Posterior cingulate gyrus (tissue), 11 donors: ENCODE data around the gene INTS1.
A peak's percentile ranks its signal among the peaks of the same experiment; 100 is the strongest.

Experiments
- DNase-seq, 10 donors: peaks; one replicate each; pipeline versions ENCODE4 v3.0.0 to v3.0.0-alpha.2; 2020 to 2021; ENCODE audit warnings: mixed read lengths in 3 of 10
- intact Hi-C: fragments of 100-400 bp; cut with DNase I; formaldehyde crosslinking; loops from one replicate; pipeline ENCODE4 v1.15.1; 2023

Gene INTS1

DNA sequence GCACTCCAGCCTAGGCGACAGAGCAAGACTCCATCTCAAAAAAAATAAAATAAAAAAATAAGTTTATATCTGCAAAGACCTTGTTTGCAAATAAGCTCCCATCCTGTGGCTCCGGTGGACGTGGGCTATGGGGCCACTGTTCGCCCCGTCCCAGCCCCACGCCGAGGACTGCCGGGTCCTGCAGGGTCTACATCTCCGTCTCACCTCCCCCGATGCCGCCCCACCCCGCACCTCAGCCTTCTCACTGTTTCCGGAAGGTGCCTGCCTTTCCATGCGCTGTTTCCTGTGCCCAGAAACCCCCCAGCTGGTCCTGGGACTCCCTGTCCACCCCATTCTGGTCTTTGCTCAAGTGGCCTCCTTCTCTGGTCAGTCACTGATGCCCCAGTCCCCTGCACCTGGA lies 5.0 kb upstream of the INTS1 start:
- intact Hi-C loops = no loop called here
- DNase-seq = no peak

DNA sequence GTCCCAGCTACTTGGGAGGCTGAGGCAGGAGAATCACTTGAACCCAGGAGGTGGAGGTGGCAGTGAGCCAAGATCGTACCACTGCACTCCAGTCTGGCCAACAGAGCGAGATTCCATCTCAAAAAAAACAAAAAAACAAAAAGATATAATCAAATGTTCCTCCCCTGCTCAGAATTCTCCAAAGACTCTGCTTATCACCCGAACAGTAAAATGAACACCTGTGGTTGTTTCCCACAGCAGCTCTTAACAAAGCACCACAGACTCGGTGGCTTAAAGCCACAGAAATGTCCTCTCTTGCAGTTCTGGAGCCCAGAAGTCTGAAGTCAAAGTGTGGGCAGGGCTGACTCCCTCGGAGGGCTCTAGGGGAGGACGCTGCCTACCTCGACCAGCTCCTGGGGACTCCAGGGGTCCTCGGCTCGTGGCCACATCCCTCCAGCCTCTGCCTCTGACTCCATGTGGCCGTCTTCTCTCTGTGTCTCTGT lies 4.1 kb upstream of the INTS1 start:
- intact Hi-C loops = no loop called here
- DNase-seq = no peak

- intact Hi-C loops = loop anchor here (2.0 kb wide), 1 partner anchor 63 kb away; no protein-coding TSS in a partner anchor
- DNase-seq = peak in 1 of 10 donors; percentile 7
Observed at GRCh38 chr7:1505731-1506550, 1.8 kb upstream of the INTS1 start.

DNA sequence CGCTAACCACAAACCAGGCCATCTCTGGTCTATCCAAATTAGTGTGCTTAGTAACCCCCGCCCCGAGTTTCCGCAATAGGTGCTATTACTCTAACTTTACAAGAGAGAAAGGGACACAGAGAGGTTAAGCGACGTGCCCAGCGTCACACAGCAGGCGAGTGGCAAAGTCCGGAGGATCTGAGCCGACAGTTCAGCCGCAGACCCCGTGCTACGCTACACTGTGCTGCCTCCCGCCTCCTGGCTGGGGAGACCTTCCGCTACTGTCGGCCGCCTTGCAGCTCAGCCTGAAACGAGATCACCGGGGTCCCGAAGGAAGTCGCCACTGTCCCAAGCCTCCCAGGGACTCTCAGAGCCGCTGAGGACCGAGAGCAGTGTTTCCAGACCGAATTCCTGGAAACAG lies 799 bp downstream of the INTS1 start:
- no peak for DNase-seq
- intact Hi-C loops = no loop called here

DNA sequence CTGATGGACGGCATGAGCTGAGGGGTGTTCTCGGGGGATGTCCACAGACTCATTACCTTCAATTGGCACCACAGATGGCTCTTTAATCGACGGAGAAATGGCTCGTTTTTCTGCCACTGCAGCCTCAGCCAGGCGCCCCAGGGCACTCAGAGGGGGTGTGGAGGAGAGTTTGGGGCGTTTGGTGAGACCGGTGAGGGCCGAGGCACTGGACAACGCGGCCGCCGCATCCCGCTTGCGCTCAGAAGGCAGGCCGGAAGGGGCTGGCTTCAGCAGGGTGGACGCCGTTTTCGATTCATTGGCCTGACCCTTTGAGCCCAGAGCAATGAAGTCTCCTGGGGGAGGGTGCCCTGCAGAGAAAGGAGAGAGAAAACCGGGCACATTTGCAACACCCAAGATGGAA lies 1.3 kb downstream of the INTS1 start:
- no peak for DNase-seq
- intact Hi-C loops = no loop called here

GRCh38 chr7:1501487-1502270 lies 2.5 kb downstream of the INTS1 start:
- intact Hi-C loops = no loop called here

GRCh38 chr7:1500064-1500807 lies 4.0 kb downstream of the INTS1 start:
- no peak for DNase-seq
- intact Hi-C loops = no loop called here

More at GRCh38 chr7:1501487-1502270, 2.5 kb downstream of the INTS1 start:
- DNase-seq = no peak

GRCh38 chr7:1499367-1500029 lies 4.7 kb downstream of the INTS1 start:
- no peak for DNase-seq
- intact Hi-C loops = no loop called here

DNA sequence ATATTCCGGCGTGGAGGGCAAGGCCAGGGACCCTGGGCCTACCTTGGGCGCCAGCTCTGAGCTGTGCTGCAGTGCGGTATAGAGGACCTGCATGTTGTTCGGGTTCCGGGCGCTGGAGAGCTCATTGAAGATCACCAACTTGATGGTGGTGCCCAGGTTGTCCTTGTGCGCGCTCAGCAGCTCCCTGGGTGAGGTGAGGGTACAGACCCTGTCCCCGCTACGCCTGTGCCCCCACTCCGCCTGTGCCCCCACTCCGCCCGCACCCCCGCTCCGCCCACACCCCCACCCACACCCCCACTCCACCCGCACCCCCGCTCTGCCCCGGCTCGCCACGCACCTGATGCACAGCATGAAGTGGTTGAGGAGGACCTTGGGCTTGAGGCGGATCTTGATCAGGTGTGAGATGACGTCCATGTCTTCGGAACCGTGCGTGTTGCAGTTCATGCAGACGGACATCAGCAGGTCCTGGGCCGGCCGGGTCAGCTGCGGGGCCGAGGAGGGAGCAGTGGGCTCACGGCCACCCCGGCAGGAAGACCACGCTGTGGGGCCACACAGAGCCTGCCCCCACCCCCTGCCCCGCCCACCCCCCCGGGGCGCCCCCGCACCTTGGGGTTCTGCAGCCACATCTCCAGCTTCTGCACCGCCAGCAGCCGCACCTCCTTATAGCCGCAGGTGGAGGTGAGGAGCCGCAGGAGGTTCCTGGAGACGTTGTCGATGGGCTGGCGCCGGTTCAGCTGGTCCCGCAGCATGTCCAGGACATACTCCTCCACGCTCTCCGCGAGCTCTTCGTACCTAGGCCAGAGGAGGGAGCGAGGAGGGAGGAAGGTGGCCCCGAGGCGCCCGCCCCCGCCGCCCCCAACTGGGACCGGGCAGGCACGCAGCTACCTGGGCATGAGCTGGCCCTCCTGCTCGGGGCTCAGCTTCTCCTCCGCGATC lies 5.6 kb downstream of the INTS1 start:
- DNase-seq = no peak
- intact Hi-C loops = no loop called here

DNA sequence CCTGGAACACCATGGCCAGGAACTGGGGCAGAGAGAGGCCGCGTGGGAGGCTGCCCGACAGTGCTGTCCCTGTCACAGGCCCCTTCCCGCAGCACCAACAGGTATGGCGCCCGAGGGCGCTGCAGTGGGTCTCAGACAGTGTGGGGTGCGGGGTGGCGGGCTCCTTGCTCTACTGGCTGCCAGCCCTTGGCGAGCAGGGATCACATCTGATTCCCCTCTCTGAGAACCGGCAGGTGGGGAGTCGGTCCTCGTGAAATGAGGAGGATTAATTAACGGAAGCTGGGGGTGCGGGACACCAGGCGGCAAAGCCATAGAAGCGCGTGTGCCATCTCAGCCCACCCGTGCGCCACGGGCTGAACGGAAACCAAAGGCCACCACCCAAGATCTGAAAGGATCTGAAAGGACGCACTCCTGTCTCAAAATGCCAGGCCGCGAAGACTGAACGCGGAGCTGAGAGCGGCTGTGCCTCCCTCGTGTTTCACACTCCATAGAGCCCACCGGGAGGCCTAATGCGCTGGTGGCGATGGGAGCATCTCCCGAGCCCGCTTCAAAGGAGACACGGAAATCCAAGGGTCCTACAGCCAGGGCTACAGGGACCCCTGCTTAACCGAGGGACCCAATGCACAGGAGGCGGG lies 6.8 kb downstream of the INTS1 start:
- intact Hi-C loops = no loop called here
- no peak for DNase-seq

DNA sequence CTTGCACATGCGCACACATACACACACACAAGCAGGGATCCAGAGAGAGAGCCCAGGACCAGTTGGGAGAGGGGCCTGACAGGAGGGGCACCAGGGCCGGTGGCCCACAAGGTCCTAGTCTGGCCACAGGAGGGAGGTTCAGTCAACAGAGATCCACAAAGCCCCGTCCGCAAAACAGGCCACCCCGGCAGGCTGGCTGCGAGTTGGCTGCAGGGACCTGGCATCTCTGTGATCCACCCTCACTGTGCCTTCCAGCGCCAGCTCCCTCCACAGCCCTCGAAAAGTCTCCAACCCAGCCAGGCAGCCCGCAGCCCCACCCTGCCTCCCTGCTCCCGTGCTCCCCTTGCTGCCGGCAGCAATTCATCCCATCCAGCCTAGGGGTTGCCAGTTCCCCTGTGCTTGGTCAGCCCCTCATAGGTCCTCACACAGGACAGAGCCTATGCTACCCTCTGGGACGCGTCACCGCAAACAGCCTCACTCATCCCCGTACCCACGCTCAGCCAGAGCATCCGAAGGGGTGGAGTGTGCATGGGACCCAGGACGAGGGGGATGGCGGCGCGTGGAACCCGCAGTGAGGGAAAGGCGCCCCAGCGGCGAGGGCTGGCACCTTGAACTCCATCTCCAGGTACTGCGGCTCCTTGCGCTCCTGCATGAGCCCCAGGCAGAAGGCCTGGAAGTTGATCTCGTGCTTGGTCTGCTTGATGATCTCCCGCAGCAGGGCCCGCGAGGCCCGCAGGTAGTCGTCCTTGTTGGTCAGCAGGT lies 7.5 kb downstream of the INTS1 start:
- intact Hi-C loops = no loop called here

GRCh38 chr7:1495564-1496242 lies 8.5 kb downstream of the INTS1 start:
- intact Hi-C loops = no loop called here

More for the DNA sequence above, 7.5 kb downstream of the INTS1 start:
- no peak for DNase-seq

GRCh38 chr7:1494866-1495563 lies 9.2 kb downstream of the INTS1 start:
- intact Hi-C loops = no loop called here
- DNase-seq = no peak

More at GRCh38 chr7:1495564-1496242, 8.5 kb downstream of the INTS1 start:
- no peak for DNase-seq

GRCh38 chr7:1494447-1494846 lies 9.7 kb downstream of the INTS1 start:
- intact Hi-C loops = no loop called here

GRCh38 chr7:1493571-1493970 lies 10.6 kb downstream of the INTS1 start:
- no peak for DNase-seq
- intact Hi-C loops = no loop called here

More at GRCh38 chr7:1494447-1494846, 9.7 kb downstream of the INTS1 start:
- peak in 8 of 10 donors; percentile 34 to 93 (median 58) for DNase-seq

DNA sequence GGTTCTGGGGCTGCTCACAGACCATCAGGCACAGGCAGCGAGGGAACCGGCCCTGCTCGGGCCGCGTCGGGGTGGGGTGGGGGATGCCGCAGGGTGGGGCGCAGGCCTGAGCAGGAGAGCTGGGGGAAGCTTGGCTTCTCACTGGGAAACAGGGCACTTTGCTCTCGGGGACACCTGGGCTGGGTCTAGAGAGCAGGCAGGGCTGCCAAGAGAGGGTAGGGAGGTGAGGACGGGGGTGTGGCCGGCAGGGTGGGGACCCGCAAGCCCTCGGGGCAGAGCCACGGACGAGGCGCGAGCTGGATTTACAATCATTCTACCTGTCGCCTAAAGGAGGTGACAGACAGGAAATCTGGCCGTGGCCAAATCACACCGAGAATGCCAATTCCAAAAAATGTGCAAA lies 11.1 kb downstream of the INTS1 start:
- intact Hi-C loops = no loop called here
- no peak for DNase-seq

- DNase-seq = no peak
- intact Hi-C loops = no loop called here
Observed at GRCh38 chr7:1492640-1493039, 11.5 kb downstream of the INTS1 start.
